GM12892 (cell line): ENCODE data around the gene SYNPO2L.
"Not testable (repeated sequence)": the region's sequence is repeated elsewhere in the genome, so short reads cannot be mapped to it uniquely, and the experiment has no call there.

Experiments used
- POLR2AphosphoS5 ChIP-seq: IDR thresholded peaks from 2 replicates; pipeline ENCODE4 v1.6.1; 2011; ENCODE audit warnings: low read depth, low read length, control low read depth
- TAF1 ChIP-seq: IDR thresholded peaks from 2 replicates; pipeline ENCODE4 v1.6.1; 2011; ENCODE audit warnings: low read depth, mild to moderate bottlenecking, control low read depth, low read length, borderline replicate concordance

- not testable (repeated sequence) for TF ChIP-seq POLR2AphosphoS5, TAF1
Measured at GRCh38 chr10:73703924-73704323, 48.1 kb upstream of the SYNPO2L start.
